ENCODE results near the gene KAT6B. TPM values are rescaled to one million over a fixed set of nuclear protein-coding genes. Genes with fewer than 3 reads are reported as not detected.

Gene KAT6B
- total and polyA plus RNA-seq, 8 donors: 3.7 to 109 (median 34.3) TPM

DNA sequence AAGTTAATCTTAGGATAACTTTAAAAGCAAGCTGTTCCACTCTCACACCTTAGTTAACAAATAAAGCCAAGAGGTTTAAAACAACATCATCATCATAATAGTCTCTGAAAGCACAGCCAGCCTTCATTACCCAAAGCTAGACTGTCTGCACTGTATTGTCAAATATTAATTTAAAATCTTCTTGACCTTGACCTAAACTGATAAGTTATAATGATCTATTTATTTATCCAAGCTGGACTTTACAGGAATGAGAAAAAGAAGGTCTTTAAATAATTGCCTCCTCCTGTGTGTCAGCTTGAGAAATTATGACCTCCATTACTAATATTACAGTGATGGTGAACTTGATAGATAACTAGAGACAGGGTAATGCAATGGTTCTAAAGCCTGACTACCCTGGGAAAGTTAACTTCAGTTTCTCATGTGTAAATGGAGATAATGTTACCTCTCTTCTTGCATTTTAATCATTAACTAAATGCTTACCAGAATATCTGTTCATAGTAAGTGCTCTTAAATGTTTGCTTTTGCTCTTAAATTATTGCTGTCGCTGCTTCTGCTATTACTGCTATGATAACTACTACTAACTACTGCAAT is 111.0 kb downstream of the KAT6B start:
- H3K4me1 ChIP-seq: peaks cover 20 to 80% (median 42%) of the 10 kb centered on the region in 4 donors
- intact Hi-C loops (cut with DNase I; ENCODE audit: low total_unique reads): no loop called here
- no peak for TF ChIP-seq CTCF (IDR thresholded peaks at IDR 0.05)
- TF ChIP-seq EP300 (IDR thresholded peaks at IDR 0.05): no peak
- TF ChIP-seq POLR2A (IDR thresholded peaks at IDR 0.05): no peak
- no peak for TF ChIP-seq POLR2AphosphoS5 (IDR thresholded peaks at IDR 0.05)
- no peaks in the 10 kb centered on the region for H3K9me3 ChIP-seq
- 31 to 45% (median 37%) methylated on average over 1 of the region's 1 CpG for WGBS, 5 donors
- no peak for DNase-seq
- H3K27me3 ChIP-seq: no peaks in the 10 kb centered on the region
- H3K27ac ChIP-seq: peak overlapping the region in 1 of 5 donors; percentile 15
- H3K36me3 ChIP-seq: no peaks in the 10 kb centered on the region
- H3K4me3 ChIP-seq: no peak overlapping the region

- no peak for DNase-seq
- peaks cover 8 to 50% (median 31%) of the 10 kb centered on the region in 4 donors for H3K4me1 ChIP-seq
- 95 to 99% (median 98%) methylated on average over 7 of the region's 7 CpGs for WGBS, 5 donors
- no peak for TF ChIP-seq POLR2A (IDR thresholded peaks at IDR 0.05)
- TF ChIP-seq POLR2AphosphoS5 (IDR thresholded peaks at IDR 0.05): no peak
- no peak for TF ChIP-seq CTCF (IDR thresholded peaks at IDR 0.05)
- no peak for TF ChIP-seq EP300 (IDR thresholded peaks at IDR 0.05)
- no peaks in the 10 kb centered on the region for H3K9me3 ChIP-seq
- H3K27me3 ChIP-seq: no peaks in the 10 kb centered on the region
- H3K27ac ChIP-seq: no peak overlapping the region
- intact Hi-C loops (cut with DNase I; ENCODE audit: low total_unique reads): no loop called here
- no peak overlapping the region for H3K4me3 ChIP-seq
- H3K36me3 ChIP-seq: no peaks in the 10 kb centered on the region
Observed at GRCh38 chr10:74944205-74944604, 117.8 kb downstream of the KAT6B start.

- H3K27me3 ChIP-seq: no peaks in the 10 kb centered on the region
- whole genome bisulfite sequencing, 5 donors: 42 to 55% (median 50%) methylated on average over 1 of the region's 1 CpG
- TF ChIP-seq EP300 (IDR thresholded peaks at IDR 0.05): no peak
- no peak for TF ChIP-seq POLR2AphosphoS5 (IDR thresholded peaks at IDR 0.05)
- no peak for TF ChIP-seq POLR2A (IDR thresholded peaks at IDR 0.05)
- no peak for TF ChIP-seq CTCF (IDR thresholded peaks at IDR 0.05)
- H3K4me3 ChIP-seq: no peak overlapping the region
- H3K4me1 ChIP-seq: peaks cover 8 to 54% (median 34%) of the 10 kb centered on the region in 4 donors
- intact Hi-C loops (cut with DNase I; ENCODE audit: low total_unique reads): no loop called here
- peak overlapping the region in 1 of 5 donors; percentile 21 for H3K27ac ChIP-seq
- no peaks in the 10 kb centered on the region for H3K36me3 ChIP-seq
- DNase-seq: no peak
- no peaks in the 10 kb centered on the region for H3K9me3 ChIP-seq
Observed at GRCh38 chr10:74947781-74948401, 121.5 kb downstream of the KAT6B start.

- Histone ChIP-seq H3K36me3 (no peaks in the 10 kb centered on the region), H3K27me3 (no peaks in the 10 kb centered on the region), H3K4me1 (peaks cover 8 to 57% (median 38%) of the 10 kb centered on the region in 4 donors), H3K27ac (no peak overlapping the region), H3K9me3 (no peaks in the 10 kb centered on the region), H3K4me3 (no peak overlapping the region)
- DNase-seq: no peak
- TF ChIP-seq EP300 (IDR thresholded peaks at IDR 0.05) (no peak), POLR2AphosphoS5 (IDR thresholded peaks at IDR 0.05) (no peak), POLR2A (IDR thresholded peaks at IDR 0.05) (no peak), CTCF (IDR thresholded peaks at IDR 0.05) (no peak)
- WGBS, 5 donors: 58 to 80% (median 72%) methylated on average over 5 of the region's 5 CpGs
- intact Hi-C loops (cut with DNase I; ENCODE audit: low total_unique reads): no loop called here
Observed at GRCh38 chr10:74949034-74949832, 122.8 kb downstream of the KAT6B start.

Measured in stomach (tissue), 9 donors.